HUES64 (cell line): ENCODE results near the gene RIPPLY3.
"Not testable (repeated sequence)": the region's sequence is repeated elsewhere in the genome, so short reads cannot be mapped to it uniquely, and the experiment has no call there.

ENCODE experiments used
- H3K27ac ChIP-seq: 2 replicates; pipeline ENCODE4 v1.7.0; 2013; ENCODE audit warnings: low read depth, low read length, inconsistent platforms
- H3K27me3 ChIP-seq: 2 replicates; pipeline ENCODE4 v1.6.1; 2013; ENCODE audit warnings: mild to moderate bottlenecking, low read length; ENCODE audit not compliant: insufficient read depth
- H3K36me3 ChIP-seq: 2 replicates; pipeline ENCODE4 v1.6.1; 2013; ENCODE audit warnings: mild to moderate bottlenecking, low read length; ENCODE audit not compliant: insufficient read depth
- H3K4me1 ChIP-seq: 2 replicates; pipeline ENCODE4 v1.6.1; 2013; ENCODE audit warnings: mild to moderate bottlenecking, low read length, moderate library complexity; ENCODE audit not compliant: insufficient read depth
- H3K4me3 ChIP-seq: 2 replicates; pipeline ENCODE4 v1.5.1; 2013; ENCODE audit warnings: mild to moderate bottlenecking, low read length, moderate library complexity
- H3K9ac ChIP-seq: 2 replicates; pipeline ENCODE4 v1.6.1; 2013; ENCODE audit warnings: mild to moderate bottlenecking, low read depth, low read length
- H3K9me3 ChIP-seq: 2 replicates; pipeline ENCODE4 v1.6.1; 2013; ENCODE audit warnings: low read depth, low read length; ENCODE audit not compliant: insufficient read depth
- WGBS: fragments of 150-250, 120-280 bp; methylation state at CpG from one replicate; pipeline ENCODE4 v1.1.7; 2013; ENCODE audit warnings: missing lambda C conversion rate; 5-methylcytosine and 5-hydroxymethylcytosine counted together

Gene RIPPLY3

DNA sequence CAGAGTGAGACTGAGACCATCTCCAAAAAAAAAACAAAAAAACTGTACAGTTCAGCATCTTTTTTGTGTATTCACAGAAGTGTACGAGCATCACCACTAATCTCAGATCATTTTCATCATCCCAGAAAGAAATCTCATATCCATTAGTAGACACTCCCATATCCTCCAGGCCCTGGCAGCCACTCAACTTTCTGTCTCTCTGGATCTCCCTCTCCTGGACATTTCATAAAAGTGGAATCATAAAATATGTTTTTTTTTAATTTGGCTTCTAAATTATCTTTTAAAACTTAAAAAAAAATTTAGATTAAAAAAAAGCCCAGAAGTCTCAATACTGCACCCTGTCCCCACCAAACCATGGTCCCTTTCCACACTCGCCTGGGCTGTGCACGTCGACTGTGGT, 22.1 kb downstream of the RIPPLY3 start:
- H3K4me1 ChIP-seq: no peaks in the 10 kb centered on the region
- no peak overlapping the region for H3K9ac ChIP-seq
- H3K9me3 ChIP-seq: no peaks in the 10 kb centered on the region
- H3K27me3 ChIP-seq: peaks cover 7% of the 10 kb centered on the region; the same call in 1 of the 2 replicates
- no peaks in the 10 kb centered on the region for H3K36me3 ChIP-seq
- H3K27ac ChIP-seq: no peak overlapping the region
- 89% methylated on average over 4 of the region's 4 CpGs for WGBS
- H3K4me3 ChIP-seq: no peak overlapping the region

DNA sequence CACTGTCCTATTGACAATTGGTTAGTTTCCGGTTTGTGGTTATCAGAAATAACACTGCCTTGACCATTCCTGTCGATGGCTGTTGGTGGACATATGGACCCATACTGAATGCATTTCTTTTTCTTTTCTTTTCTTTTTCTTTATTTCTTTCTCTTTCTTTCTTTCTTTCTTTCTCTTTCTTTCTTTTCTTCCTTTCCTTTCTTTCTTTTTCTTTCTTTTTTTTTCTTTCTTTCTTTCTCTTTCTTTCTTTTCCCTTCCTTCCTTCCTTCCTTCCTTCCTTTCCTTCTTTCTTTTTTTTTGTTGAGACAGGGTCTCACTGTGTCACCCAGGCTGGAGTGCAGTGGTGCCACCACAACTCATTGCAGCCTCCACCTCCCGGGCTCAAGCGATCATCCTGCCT, 24.4 kb downstream of the RIPPLY3 start:
- 93% methylated on average over 4 of the region's 4 CpGs for WGBS
- no peaks in the 10 kb centered on the region for H3K36me3 ChIP-seq
- H3K4me3 ChIP-seq: no peak overlapping the region

DNA sequence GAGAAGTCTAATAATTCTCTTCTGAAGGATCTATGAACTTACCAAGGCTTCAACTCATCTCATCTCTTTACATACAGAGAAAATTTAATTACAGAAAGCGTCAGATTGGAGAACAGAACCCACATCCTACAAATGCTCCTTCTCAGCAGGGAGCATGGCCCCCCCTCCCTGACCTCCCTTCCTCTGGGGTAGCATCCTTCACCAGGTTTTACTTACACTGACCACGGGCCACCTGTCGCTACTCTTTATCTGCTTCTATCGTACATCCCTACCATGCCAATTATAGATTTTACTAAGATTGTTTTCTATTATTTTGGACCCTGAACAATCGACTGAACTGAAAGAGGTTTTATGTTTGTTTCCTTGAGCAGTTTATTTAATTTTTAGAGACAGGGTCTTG, 25.8 kb downstream of the RIPPLY3 start:
- Histone ChIP-seq H3K4me1 (no peaks in the 10 kb centered on the region), H3K4me3 (no peak overlapping the region), H3K27ac (no peak overlapping the region), H3K9ac (no peak overlapping the region), H3K36me3 (no peaks in the 10 kb centered on the region), H3K9me3 (no peaks in the 10 kb centered on the region), H3K27me3 (peaks cover 21% of the 10 kb centered on the region)
- WGBS: 93% methylated on average over 4 of the region's 5 CpGs

More for the DNA sequence above, 24.4 kb downstream of the RIPPLY3 start:
- H3K9ac ChIP-seq: no peak overlapping the region
- no peaks in the 10 kb centered on the region for H3K4me1 ChIP-seq
- H3K9me3 ChIP-seq: no peaks in the 10 kb centered on the region
- peaks cover 7% of the 10 kb centered on the region for H3K27me3 ChIP-seq
- H3K27ac ChIP-seq: no peak overlapping the region

DNA sequence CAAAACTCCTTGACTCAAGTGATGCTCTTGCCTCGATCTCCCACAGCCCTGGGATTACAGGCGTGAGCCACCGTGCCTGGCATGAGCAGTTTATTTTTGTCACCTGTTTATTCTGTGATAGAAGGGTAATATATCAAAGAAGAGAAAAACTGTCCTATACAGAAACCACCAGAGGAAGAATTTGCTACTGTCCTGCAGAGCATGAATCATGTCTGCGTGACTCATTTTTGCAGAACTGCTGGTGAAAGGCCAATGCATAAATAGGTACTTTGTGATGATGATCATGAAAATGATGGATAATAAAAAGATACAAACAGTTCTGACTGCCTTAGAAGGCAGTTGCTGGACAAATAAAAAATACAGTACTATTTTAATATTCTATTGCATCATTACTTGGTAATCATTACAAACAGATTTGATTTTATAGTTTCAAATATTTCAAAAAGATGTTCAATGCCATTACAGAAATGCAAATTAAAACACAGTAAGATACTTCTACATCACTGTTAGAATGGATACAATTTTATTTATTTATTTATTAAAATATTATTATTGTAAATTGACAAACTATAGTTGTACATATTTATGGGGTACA, 26.5 kb downstream of the RIPPLY3 start:
- H3K27me3 ChIP-seq: peaks cover 28% of the 10 kb centered on the region
- no peaks in the 10 kb centered on the region for H3K4me1 ChIP-seq
- no peak overlapping the region for H3K4me3 ChIP-seq
- H3K36me3 ChIP-seq: no peaks in the 10 kb centered on the region
- H3K27ac ChIP-seq: no peak overlapping the region
- 91% methylated on average over 4 of the region's 4 CpGs for WGBS
- no peaks in the 10 kb centered on the region for H3K9me3 ChIP-seq
- H3K9ac ChIP-seq: no peak overlapping the region

DNA sequence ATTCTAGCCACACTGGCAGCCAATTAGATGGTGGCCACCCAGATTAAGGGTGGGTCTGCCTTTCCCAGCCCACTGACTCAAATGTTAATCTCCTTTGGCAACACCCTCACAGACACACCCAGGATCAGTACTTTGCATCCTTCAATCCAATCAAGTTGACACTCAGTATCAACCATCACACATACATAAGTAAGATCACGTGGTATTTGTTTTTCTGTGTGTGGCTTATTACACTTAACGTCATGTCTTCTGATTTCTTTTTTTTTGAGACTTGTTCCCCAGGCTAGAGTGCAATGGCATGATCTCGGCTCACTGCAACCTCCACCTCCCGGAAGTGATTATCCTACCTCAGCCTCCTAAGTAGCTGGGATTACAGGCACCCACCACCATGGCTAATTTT, 27.9 kb downstream of the RIPPLY3 start:
- H3K27ac ChIP-seq, H3K9me3 ChIP-seq, H3K36me3 ChIP-seq, H3K9ac ChIP-seq, H3K4me1 ChIP-seq, H3K4me3 ChIP-seq: not testable (repeated sequence)
- 90% methylated on average over 4 of the region's 4 CpGs for WGBS
- peaks cover 42% of the 10 kb centered on the region for H3K27me3 ChIP-seq

DNA sequence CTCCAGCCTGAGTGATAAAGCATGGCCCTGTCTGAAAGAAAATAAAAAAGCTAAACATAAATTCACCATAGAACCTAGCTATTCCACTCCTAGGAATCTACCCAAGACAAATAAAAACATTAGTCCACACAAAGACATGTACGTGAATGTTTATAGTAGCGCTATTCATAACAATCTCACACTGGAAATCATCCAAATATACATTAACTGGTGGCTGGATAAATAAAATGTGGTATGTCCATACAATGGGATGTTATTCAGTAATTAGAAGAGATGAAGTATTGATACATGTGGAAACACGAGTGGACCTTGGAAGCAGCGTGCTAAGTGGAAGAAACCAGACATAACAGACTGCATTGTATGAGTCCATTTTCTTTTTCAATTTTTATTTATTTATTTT, 29.7 kb downstream of the RIPPLY3 start:
- Histone ChIP-seq H3K36me3 (no peaks in the 10 kb centered on the region), H3K9me3 (no peaks in the 10 kb centered on the region), H3K4me1 (peaks cover 5% of the 10 kb centered on the region; the same call in 1 of the 2 replicates), H3K4me3 (no peak overlapping the region), H3K27ac (no peak overlapping the region), H3K27me3 (peaks cover 59% of the 10 kb centered on the region), H3K9ac (no peak overlapping the region)
- 100% methylated on average over 3 of the region's 4 CpGs for WGBS

DNA sequence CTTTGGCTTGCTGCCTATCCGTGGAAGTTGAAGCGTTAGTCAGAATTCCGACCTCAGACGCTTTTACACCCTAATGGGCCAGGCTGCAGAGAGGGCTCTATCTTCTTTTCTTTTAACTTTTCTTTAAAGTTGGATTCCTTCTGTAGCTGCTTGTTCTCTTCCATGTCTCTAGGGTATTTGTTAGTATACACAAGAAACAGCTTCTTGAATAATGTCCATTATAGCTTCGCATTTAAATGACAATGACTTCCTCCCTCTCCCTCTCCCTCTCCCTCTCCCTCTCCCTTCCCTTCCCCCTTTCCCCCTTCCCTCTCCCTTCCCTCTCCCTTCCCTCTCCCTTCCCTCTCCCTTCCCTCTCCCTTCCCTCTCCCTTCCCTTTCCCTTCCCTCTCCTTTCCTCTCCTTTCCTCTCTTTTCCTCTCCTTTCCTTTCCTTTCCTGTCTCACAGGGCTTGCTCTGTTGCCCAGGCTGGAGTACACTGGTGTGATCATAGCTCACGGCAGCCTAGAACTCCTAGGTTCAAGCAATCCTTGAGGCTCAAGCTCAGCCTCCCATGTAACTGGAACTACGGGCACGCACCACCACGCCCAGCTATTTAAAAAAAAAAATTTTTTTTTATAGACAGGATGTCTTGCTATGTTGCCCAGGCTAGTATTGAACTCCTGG, 33.0 kb downstream of the RIPPLY3 start:
- H3K27ac ChIP-seq: no peak overlapping the region
- H3K4me3 ChIP-seq: no peak overlapping the region
- no peaks in the 10 kb centered on the region for H3K9me3 ChIP-seq
- no peaks in the 10 kb centered on the region for H3K36me3 ChIP-seq
- H3K4me1 ChIP-seq: peaks cover 11% of the 10 kb centered on the region; the same call in 1 of the 2 replicates
- 47% methylated on average over 8 of the region's 9 CpGs for WGBS
- H3K27me3 ChIP-seq: peaks cover 79% of the 10 kb centered on the region
- H3K9ac ChIP-seq: no peak overlapping the region

DNA sequence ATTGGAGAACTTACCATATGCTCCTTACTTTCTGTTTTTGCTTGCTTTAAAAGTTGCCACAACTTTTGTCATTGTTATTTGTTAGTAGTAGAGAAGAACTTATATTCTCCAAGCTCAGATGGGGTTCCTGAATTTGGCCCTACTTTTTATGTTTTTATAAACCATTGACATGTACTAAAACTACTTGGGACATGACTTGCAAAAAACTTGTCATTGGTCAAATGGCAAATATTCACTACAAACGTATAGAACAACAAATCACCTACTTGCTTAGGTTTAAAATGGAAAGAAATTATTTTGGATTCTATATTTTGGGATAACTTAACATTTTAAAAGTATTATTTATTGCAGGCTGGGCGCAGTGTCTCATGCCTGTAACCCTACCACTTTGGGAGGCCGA, 33.7 kb downstream of the RIPPLY3 start:
- no peaks in the 10 kb centered on the region for H3K9me3 ChIP-seq
- H3K4me3 ChIP-seq: no peak overlapping the region
- no peak overlapping the region for H3K9ac ChIP-seq
- peaks cover 11% of the 10 kb centered on the region; the same call in 1 of the 2 replicates for H3K4me1 ChIP-seq
- H3K27ac ChIP-seq: no peak overlapping the region
- peaks cover 86% of the 10 kb centered on the region for H3K27me3 ChIP-seq
- 100% methylated on average over 2 of the region's 3 CpGs for WGBS
- no peaks in the 10 kb centered on the region for H3K36me3 ChIP-seq

DNA sequence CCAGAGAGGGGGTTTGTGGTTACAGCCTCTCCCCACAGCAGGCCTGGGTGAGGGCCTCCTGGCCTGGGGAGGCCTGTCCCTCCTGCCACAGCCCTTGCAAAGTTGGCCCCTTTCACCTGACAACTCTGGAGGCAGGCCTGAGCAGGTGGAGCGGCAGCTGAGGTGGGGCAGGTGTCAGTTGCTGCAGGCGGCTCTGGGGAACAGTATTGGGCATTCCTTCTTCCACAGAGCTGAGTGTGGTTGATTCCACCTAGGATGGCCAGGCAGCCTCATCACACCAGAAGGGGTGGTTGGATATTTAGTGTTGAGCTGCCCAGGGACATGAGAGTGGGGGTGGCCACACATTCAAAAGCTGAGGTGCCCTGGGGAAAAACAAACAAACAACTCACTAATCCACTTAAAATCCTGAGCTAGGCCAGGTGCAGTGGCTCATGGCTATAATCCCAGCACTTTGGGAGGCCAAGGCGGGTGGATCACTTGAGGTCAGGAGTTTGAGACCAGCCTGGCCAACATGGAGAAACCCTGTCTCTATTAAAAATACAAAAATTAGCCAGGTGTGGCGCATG, 35.3 kb downstream of the RIPPLY3 start:
- Histone ChIP-seq H3K4me1 (peaks cover 18% of the 10 kb centered on the region; the same call in 1 of the 2 replicates), H3K9ac (no peak overlapping the region), H3K27me3 (peaks cover 92% of the 10 kb centered on the region), H3K9me3 (no peaks in the 10 kb centered on the region), H3K27ac (no peak overlapping the region), H3K4me3 (no peak overlapping the region), H3K36me3 (no peaks in the 10 kb centered on the region)
- 70% methylated on average over 4 of the region's 4 CpGs for WGBS

DNA sequence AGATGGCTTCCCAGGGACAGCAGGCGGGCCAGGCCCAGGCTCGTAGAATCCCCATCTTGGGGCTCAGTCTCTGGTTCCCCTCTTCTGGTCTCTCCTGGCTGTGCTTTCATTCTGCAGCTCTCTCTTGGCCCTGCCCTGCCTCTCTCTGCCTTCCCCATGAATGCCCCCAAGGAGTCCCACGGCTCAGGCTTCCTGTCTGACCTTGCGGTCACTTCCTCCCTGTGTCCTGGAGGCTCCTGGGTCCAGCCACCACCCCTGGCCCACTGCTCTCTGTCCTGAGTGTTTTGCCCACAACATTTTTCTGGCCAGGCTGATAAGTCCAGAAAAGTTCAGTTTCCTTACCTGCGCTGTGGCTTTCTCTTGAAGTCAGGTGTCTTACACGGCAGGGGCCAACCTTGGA, 37.3 kb downstream of the RIPPLY3 start:
- Histone ChIP-seq H3K4me1 (peaks cover 37% of the 10 kb centered on the region), H3K4me3 (no peak overlapping the region), H3K9ac (no peak overlapping the region), H3K36me3 (no peaks in the 10 kb centered on the region), H3K27me3 (peaks cover 92% of the 10 kb centered on the region), H3K9me3 (no peaks in the 10 kb centered on the region), H3K27ac (no peak overlapping the region)
- WGBS: 87% methylated on average over 6 of the region's 6 CpGs

DNA sequence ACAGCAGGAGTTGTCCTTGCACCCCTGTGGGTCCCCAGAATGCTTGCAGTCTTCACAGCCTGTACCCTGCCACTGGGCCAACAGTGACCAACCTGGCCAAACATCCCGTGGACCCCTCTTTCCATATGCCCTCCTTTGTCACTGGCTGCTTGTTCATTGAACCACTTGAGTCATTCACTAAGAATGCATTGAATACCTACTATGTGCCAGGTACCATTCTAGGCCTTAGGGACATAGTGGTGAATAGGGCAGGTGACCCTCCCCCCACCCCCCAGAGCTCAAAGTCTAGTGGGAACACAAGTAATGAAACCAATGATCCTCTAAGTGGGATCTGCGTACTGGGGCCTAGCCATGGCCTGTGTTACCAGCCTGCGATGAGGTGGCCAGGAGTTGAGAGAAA, 38.1 kb downstream of the RIPPLY3 start:
- Histone ChIP-seq H3K27ac (no peak overlapping the region), H3K36me3 (no peaks in the 10 kb centered on the region), H3K4me3 (no peak overlapping the region), H3K9ac (no peak overlapping the region), H3K9me3 (no peaks in the 10 kb centered on the region), H3K4me1 (peaks cover 31% of the 10 kb centered on the region), H3K27me3 (peaks cover 92% of the 10 kb centered on the region)
- 93% methylated on average over 3 of the region's 3 CpGs for WGBS
